ENCODE measurements around the gene OLIG1.

The OLIG1 gene

GRCh38 chr21:33031152-33031911 lies 38.6 kb upstream of the OLIG1 start:
- no peak for DNase-seq

- no peak for DNase-seq
Measured at GRCh38 chr21:33032434-33033047, 37.4 kb upstream of the OLIG1 start.

GRCh38 chr21:33033094-33033951 lies 36.6 kb upstream of the OLIG1 start:
- DNase-seq, result no peak

GRCh38 chr21:33033961-33034413 lies 36.0 kb upstream of the OLIG1 start:
- DNase-seq, result no peak

GRCh38 chr21:33035147-33035546 lies 34.8 kb upstream of the OLIG1 start:
- DNase-seq, result no peak

- peak; percentile 29 to 56 for DNase-seq
Measured at GRCh38 chr21:33036430-33037162, 33.3 kb upstream of the OLIG1 start.

- DNase-seq, result no peak
Measured at GRCh38 chr21:33037501-33037900, 32.4 kb upstream of the OLIG1 start.

GRCh38 chr21:33039536-33039935 lies 30.4 kb upstream of the OLIG1 start:
- no peak for DNase-seq

GRCh38 chr21:33040215-33040614 lies 29.7 kb upstream of the OLIG1 start:
- no peak for DNase-seq

GRCh38 chr21:33041981-33042380 lies 28.0 kb upstream of the OLIG1 start:
- DNase-seq, result no peak

GRCh38 chr21:33042812-33043211 lies 27.1 kb upstream of the OLIG1 start:
- DNase-seq, result no peak

- DNase-seq, result no peak
Measured at GRCh38 chr21:33046455-33046854, 23.5 kb upstream of the OLIG1 start.

GRCh38 chr21:33047231-33047630 lies 22.7 kb upstream of the OLIG1 start:
- no peak for DNase-seq

- DNase-seq, result no peak
Measured at GRCh38 chr21:33051925-33052324, 18.0 kb upstream of the OLIG1 start.

- DNase-seq, result no peak
Measured at GRCh38 chr21:33053951-33054350, 16.0 kb upstream of the OLIG1 start.

- no peak for DNase-seq
Measured at GRCh38 chr21:33055991-33056390, 13.9 kb upstream of the OLIG1 start.

GRCh38 chr21:33057385-33057940 lies 12.5 kb upstream of the OLIG1 start:
- DNase-seq, result no peak

- DNase-seq, result no peak
Measured at GRCh38 chr21:33058527-33058926, 11.4 kb upstream of the OLIG1 start.

GRCh38 chr21:33058957-33059356 lies 11.0 kb upstream of the OLIG1 start:
- DNase-seq, result no peak

GRCh38 chr21:33059380-33059841 lies 10.5 kb upstream of the OLIG1 start:
- DNase-seq, result peak; percentile 19 to 52

- DNase-seq, result no peak
Measured at GRCh38 chr21:33061233-33061632, 8.7 kb upstream of the OLIG1 start.

GRCh38 chr21:33063375-33063883 lies 6.5 kb upstream of the OLIG1 start:
- no peak for DNase-seq
